ENCODE data around the gene GIT1. TPM values are rescaled to one million over a fixed set of nuclear protein-coding genes. Genes with fewer than 3 reads are reported as not detected.

The GIT1 gene
- total and polyA plus RNA-seq, 2 experiments from 2014 or later, result 37.5 to 52.1 TPM

DNA sequence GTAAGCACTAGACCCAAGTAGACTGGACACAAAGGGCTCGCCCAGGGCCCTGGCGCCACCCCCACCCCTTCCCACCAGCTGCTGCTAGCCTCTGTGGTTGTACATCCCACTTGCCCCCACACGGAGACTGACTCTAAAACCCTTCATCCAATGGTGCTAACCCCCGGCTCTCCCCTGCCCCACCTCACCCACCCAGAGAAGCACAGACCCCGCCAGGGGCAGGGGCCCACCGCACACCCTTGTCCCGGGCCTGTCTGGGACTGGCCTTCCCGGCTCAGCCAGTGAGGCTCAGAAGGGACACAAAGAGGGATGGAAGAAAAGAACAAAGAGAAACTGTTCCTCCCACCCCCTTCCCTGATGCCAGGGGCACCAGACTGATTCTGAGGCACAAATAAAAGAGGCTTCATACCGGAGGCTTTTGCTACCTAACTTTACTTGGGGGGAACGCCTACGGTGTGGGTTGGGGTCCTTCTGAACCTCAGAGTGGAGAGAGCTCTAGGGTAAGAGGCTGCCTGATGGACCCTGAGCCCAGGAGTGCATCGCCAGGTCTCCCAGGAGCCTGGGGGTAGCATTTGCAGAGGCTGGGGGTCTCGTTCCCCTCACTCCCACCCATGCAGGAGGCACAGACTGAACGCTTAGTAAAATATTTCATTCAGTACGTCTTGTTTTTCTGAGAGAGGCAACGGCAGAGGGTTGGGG is 25.1 kb upstream of the GIT1 start:
- Histone ChIP-seq H3K27me3 (peaks cover 13% of the 10 kb centered on the region), H3K4me1 (ENCODE audit: low read depth) (peaks cover 22% of the 10 kb centered on the region), H3K27ac (no peak overlapping the region), H3K9me3 (ENCODE audit: low read depth) (no peaks in the 10 kb centered on the region), H3K36me3 (no peaks in the 10 kb centered on the region), H3K4me3 (no peak overlapping the region)
- no peak for DNase-seq (ENCODE audit: low read depth in 1 of 2, low spot score in 1 of 2)
- TF ChIP-seq, protein P1, sequence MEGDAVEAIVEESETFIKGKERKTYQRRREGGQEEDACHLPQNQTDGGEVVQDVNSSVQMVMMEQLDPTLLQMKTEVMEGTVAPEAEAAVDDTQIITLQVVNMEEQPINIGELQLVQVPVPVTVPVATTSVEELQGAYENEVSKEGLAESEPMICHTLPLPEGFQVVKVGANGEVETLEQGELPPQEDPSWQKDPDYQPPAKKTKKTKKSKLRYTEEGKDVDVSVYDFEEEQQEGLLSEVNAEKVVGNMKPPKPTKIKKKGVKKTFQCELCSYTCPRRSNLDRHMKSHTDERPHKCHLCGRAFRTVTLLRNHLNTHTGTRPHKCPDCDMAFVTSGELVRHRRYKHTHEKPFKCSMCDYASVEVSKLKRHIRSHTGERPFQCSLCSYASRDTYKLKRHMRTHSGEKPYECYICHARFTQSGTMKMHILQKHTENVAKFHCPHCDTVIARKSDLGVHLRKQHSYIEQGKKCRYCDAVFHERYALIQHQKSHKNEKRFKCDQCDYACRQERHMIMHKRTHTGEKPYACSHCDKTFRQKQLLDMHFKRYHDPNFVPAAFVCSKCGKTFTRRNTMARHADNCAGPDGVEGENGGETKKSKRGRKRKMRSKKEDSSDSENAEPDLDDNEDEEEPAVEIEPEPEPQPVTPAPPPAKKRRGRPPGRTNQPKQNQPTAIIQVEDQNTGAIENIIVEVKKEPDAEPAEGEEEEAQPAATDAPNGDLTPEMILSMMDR (IDR thresholded peaks at IDR 0.05; ENCODE audit: low read depth, low read length), result no peak

DNA sequence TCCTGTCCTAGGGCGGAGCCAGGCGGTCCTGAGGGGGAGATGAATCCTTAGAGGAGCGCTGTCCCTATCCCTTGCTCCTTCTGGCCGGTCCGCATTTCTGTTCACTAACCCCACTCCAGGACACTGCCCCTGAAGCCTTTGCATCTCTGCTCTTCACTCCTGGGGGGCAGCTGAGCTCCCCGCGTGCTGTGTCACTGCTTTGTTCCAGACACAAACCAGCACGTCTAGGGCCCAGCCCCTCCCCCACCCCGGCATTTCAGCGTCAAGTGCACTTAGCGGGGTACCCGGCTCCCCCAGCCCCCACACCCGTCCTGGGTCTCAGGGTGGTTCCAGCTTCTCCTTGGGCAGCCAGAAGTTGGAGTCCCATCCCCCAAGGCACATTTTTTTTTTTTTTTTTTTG is 24.4 kb upstream of the GIT1 start:
- TF ChIP-seq, protein P1 (IDR thresholded peaks at IDR 0.05; ENCODE audit: low read depth, low read length), result no peak
- H3K4me3 ChIP-seq, result no peak overlapping the region

DNA sequence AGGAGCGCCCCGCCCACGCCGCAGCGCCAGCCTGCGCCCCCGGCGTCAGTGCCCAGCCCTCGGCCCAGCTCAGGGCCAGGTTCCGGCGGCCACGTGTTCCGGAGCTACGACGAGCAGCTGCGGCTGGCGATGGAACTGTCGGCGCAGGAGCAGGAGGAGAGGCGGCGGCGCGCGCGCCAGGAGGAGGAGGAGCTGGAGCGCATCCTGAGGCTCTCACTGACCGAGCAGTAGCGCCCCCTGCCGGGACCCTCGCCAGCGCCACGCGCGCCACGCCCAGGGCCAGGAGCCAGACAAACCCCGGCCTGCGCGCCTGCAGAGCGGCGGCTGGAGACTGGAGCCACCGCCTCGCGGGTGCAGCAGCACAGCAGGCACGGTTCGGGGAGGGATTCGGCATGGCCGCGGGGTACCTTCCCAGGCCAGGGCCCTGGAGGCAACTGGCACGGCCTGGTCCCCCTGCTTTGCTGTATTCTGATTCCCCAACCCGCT is 23.9 kb upstream of the GIT1 start:
- Histone ChIP-seq H3K4me3 (no peak overlapping the region), H3K4me1 (ENCODE audit: low read depth) (peaks cover 13% of the 10 kb centered on the region), H3K27me3 (peaks cover 13% of the 10 kb centered on the region), H3K27ac (no peak overlapping the region), H3K36me3 (no peaks in the 10 kb centered on the region), H3K9me3 (ENCODE audit: low read depth) (no peaks in the 10 kb centered on the region)
- DNase-seq (ENCODE audit: low read depth in 1 of 2, low spot score in 1 of 2), result peak; percentile 90 to 96
- TF ChIP-seq, protein P1 (IDR thresholded peaks at IDR 0.05; ENCODE audit: low read depth, low read length), result peak; percentile 82

More for the DNA sequence above, 24.4 kb upstream of the GIT1 start:
- no peaks in the 10 kb centered on the region for H3K36me3 ChIP-seq
- H3K27ac ChIP-seq, result no peak overlapping the region
- no peak for DNase-seq (ENCODE audit: low read depth in 1 of 2, low spot score in 1 of 2)
- H3K9me3 ChIP-seq (ENCODE audit: low read depth), result no peaks in the 10 kb centered on the region
- H3K4me1 ChIP-seq (ENCODE audit: low read depth), result peaks cover 18% of the 10 kb centered on the region
- H3K27me3 ChIP-seq, result peaks cover 13% of the 10 kb centered on the region

DNA sequence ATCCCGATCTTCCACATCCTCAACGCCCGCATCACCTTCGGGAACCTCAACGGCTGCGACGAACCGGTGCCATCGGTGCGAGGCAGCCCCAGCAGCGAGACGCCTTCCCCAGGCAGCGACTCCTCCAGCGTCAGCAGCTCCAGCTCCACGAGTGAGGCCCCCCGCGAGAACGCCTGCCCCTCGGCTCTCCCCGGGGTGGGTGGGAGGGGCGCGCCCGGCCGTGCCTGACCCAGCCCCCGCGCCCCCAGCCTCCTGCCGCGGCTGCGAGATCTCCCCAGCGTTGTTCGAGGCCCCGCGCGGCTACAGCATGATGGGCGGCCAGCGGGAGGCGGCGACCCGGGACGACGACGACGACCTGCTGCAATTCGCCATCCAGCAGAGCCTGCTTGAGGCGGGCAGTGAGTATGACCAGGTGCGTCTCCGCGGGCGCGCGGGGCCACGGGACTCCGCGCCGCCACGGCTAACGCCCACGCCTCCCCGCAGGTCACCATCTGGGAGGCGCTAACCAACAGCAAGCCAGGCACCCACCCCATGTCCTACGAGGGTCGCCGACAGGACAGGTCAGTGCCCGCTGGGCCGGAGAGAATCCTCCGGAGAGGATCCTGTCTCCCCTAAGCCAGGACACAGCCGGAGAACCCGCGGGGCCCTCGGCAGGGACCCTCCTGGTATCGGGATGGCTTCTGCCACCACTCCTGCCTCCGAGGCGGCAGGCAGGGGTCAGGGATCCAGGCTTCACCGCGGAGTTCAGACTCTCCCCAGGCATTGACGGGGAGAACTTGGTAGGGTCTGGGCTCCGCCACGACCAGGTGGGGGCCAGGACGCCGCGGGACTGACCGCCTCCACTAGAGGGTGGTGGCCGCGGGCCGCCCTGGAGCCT is 23.2 kb upstream of the GIT1 start:
- no peaks in the 10 kb centered on the region for H3K36me3 ChIP-seq
- H3K4me1 ChIP-seq (ENCODE audit: low read depth), result peaks cover 7% of the 10 kb centered on the region
- no peaks in the 10 kb centered on the region for H3K9me3 ChIP-seq (ENCODE audit: low read depth)
- TF ChIP-seq, protein P1 (IDR thresholded peaks at IDR 0.05; ENCODE audit: low read depth, low read length), result no peak
- no peak for DNase-seq (ENCODE audit: low read depth in 1 of 2, low spot score in 1 of 2)
- H3K27me3 ChIP-seq, result peaks cover 13% of the 10 kb centered on the region
- H3K27ac ChIP-seq, result no peak overlapping the region
- H3K4me3 ChIP-seq, result no peak overlapping the region

DNA sequence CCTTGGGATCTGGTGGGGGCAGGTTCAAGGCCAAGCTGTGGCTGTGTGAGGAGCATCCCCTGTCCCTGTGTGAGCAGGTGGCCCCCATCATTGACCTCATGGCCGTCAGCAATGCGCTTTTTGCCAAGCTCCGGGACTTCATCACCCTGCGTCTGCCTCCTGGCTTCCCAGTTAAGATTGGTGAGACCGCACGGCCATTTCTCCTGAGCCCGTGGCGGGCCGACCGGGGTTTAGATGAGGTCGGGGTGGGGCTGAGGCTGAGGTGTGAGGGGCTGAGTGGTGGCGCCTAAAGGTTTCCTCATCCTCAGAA is 22.6 kb upstream of the GIT1 start:
- Histone ChIP-seq H3K27me3 (peaks cover 13% of the 10 kb centered on the region), H3K4me1 (ENCODE audit: low read depth) (peaks cover 3% of the 10 kb centered on the region), H3K36me3 (no peaks in the 10 kb centered on the region), H3K27ac (no peak overlapping the region), H3K9me3 (ENCODE audit: low read depth) (no peaks in the 10 kb centered on the region), H3K4me3 (no peak overlapping the region)
- DNase-seq (ENCODE audit: low read depth in 1 of 2, low spot score in 1 of 2), result no peak
- TF ChIP-seq, protein P1 (IDR thresholded peaks at IDR 0.05; ENCODE audit: low read depth, low read length), result no peak
